NK-92 (cell line): ENCODE results near the gene NUP133.
"Not testable (repeated sequence)": the region's sequence is repeated elsewhere in the genome, so short reads cannot be mapped to it uniquely, and the experiment has no call there.

ENCODE experiments used
- DNase-seq: peaks from one replicate; lab custom pipeline; 2025; ENCODE audit not compliant: unreplicated experiment; lab: John Stamatoyannopoulos, UW

The NUP133 gene

DNA sequence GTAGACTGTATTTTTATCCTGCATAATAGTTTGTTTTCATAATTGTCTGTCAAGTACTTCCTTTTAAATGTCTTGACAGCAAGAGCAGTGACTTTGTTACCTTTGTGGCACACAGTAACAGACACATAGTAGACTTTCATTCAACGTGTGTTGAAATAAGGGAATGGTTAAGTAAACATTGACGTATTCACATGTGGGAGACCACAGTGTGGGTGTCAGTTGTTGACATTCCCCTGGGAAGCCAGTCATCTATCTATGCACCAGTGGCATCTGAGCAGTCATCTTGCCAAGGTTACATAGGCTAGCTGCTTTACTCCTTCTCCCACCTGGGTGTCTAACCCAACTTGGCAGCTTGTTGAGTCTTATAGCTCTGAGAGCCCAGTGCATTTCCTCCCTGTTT, 1.4 kb upstream of the NUP133 start:
- no peak for DNase-seq

DNA sequence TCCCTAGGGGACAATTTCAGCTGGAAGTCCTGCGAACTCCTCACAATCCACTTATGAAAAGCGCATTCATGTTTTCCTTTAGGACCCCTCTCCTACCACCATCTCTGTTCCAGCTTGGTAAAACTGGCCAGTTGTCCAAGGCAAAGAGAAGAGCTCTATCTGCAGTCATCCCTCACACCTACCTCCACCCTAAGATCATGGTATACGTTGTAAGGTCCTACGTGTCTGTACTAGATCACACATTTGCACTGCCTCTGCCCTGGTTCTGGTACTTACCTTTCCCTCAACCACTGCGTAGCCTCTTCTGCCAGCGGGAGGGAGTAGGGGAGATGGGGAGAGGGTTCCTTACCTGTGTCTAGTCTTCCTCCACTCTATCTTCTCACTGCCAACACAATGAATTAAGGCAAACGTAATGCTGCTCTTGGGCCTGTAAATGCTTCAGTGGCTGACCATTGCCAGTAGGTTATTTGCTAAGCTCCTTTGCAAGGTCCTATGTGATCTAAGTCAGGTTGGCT, 739 bp upstream of the NUP133 start:
- DNase-seq: no peak

DNA sequence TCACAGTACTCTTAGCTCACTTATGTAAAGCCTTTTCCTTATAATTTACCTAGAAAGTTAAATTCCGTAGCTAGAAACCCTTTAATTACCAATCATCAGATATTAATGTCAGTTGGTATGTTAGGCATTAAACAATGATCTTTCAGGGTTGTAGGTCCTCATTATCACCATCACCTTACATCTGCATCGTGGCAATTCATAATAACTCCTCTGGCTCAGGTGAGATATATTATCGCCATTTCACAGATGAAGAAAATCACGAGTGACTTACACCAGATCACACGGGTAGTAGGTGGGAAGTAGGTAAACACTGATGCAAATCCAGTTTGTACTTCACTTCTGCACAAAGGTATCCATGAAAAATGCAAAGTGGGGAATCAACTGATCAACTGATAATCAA, 639 bp downstream of the NUP133 start:
- no peak for DNase-seq

DNA sequence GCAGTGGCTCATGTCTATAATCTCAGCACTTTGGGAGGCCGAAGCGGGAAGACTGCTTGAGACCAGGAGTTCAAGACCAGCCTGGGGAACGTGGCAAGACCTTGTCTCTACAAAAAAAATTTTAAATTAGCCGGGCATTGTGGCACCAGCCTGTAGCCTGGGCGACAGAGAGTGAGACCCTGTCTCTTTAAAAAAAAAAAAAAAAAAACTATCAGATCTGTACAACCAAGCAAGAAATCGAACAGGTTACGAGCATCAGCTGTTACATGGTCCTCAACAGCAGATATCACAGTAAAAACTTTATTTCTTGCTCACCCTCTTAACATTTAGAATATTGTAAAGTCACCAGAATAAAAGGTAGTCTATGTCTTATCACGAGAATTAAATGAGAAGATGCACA, 1.5 kb downstream of the NUP133 start:
- DNase-seq: no peak

DNA sequence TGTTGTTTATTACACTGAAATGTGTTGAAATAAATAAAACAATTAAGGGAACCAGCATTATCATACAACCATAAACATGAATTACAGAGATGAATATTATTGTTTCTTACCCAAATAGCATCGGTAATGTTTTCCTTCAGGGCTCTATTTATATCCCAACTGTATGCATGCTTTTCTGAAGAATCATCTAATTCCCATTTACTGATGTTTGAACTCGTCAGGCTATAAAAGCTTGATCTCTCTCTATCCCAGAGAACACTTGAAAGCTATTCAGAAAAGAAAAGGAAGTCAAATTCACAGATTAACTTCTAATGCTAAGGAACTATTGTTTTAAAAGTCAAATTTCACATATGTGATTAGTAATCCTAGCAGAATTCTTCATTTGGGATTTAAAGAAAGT, 12.4 kb downstream of the NUP133 start:
- no peak for DNase-seq

DNA sequence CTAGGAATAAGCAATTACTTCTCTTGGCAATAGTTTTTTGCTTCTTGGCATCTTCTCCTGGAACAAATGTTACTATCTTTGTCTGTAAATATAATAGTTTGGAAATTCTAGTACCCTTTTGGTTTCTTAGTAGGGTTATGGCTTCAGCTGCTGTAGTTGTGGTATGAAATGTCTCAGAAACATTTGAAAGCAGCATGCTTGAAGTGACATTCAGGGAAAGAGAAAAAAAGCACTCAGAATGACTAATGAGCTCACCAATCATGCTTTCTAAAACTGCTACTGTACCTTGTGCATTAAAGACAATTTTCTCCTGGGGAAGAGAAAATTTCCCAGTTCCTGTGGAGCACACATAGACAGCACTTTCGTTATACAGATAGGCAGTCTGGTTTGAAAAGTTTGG, 21.0 kb downstream of the NUP133 start:
- no peak for DNase-seq

DNA sequence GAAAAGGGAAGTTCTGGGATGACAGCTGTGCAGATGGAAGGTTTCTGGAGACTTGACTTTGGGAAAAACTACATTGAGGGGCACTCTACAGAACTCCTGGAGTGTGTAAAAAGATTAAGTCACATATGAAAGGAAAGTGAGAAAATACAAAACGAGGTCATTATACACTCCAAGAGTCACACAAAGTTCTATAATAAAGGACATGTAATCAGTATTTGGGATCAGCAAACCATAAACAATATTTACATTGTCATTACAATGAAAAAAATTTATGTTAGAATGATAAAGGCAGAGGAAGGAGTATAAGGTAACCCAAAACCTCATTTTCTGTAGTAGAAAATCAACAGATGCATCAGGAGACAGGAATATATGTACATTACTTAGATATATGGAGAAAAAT, 22.8 kb downstream of the NUP133 start:
- DNase-seq: no peak

DNA sequence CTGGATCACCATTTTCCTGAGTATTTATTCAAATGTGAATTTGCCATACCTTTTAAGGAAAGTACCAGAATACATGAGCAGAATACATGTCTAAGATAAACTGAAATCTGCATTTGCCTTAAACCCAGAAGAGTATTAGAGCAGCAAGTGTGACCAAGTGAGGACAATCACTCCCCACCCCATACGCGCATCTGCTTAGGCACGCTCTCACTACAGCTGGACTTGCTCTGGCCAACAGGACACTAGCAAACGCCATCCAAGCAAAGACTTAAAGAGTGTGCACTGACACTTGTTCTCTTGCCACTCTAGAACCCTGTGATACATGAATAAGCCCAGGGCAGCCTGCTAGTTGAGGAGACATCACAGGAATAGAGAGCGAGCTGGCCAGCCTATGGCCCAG, 25.6 kb downstream of the NUP133 start:
- no peak for DNase-seq

DNA sequence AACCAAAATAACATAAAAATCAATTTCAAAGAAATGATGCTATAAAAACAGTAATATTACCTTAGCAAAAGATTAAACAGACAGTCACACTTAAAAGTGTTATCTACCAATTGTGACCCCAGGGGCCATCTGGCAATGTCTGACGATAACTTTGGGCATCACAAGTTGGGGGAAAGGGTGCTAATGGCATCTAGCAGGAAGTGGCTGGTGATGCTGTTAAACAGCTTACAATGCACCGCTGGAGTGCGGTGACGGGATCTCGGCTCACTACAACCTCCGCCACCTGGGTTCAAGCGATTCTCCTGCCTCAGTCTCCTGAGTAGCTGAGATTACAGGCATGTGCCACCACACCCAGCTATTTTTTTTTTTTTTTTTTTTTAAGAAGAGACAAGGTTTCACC, 27.6 kb downstream of the NUP133 start:
- no peak for DNase-seq

DNA sequence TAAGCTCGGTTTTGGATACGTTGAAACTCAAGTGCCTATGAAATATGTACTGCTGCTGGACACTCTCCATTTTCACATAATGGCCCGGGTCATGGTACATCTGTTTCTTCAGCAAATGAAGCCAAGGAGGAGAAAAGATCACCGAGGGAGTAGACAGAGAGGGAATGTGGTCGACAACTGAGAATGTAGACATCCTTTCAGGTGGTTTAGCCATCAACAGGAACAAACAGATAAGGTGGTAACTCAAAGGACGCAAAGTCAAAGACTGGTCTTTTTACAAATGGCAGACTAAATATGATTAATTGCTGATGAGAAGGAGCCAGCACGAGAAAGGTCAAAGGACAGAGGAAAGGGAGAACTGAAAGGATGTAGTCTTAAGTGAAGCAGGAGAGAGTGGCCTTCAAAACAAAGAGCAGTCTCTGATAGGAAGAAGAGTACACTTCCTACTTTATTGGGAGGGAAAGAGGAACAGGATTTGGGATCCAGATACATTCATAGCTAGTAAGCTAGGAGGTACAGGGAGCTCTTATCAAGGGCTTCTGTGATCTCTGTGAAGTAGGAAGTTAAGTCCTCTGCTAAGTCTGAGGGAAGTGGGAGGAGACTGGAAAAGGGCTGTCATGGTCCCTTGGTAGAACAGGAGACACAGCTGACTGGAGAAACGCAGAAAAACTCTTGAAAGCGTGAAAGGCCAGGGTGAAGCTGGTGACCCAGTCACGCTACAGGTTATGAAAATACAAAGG, 28.3 kb downstream of the NUP133 start:
- DNase-seq: no peak

DNA sequence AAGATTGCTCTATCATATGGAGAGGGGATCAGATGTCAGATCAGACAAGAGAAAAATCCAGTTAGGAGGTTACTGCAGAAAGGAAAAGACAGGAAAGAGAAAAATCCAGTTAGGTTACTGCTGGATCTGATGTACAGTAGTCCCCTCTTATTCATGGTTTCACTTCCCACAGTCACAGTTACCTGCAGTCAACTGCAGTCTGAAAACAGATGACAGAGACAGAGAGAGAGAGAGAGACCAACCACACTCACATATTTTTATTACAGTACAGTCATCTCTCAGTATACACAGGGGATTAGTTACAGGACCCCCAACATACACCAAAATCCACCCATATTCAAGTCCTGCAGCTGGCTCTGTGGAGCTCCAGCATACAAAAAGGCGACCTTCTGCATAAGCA, 29.3 kb downstream of the NUP133 start:
- no peak for DNase-seq

DNA sequence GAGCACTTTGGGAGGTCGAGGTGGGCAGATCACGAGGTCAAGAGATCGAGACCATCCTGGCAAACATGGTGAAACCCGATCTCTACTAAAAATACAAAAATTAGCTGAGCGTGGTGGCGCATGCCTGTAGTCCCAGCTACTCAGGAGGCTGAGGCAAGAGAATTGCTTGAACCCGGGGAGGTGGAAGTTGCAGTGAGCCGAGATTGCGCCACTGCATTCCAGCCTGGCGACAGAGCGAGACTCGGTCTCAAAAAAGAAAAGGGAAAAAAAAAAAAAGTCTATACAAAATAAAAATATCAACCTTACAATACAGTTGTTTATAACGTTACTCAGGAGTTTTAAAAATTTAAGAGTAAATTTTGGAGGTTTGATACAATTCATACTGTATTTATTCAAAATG, 32.3 kb downstream of the NUP133 start:
- DNase-seq: not testable (repeated sequence)

DNA sequence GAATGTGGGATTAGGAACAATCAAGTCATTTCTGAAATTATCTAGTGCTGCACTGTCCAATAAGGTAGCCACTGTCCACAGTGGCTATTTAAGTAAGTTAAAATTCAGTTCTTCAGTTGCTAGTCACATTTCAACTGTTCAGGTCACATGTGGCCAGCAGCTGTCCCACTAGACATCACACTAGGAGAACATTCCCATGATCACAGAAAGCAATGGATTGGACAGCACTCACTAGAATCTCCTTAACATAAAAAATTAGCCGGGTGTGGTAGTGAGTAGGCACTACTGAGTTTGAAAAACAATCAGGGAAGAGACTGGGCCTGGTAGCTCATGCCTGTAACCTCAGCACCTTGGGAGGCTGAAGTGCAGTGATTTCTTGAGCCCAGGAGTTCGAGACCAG, 33.6 kb downstream of the NUP133 start:
- DNase-seq: no peak

DNA sequence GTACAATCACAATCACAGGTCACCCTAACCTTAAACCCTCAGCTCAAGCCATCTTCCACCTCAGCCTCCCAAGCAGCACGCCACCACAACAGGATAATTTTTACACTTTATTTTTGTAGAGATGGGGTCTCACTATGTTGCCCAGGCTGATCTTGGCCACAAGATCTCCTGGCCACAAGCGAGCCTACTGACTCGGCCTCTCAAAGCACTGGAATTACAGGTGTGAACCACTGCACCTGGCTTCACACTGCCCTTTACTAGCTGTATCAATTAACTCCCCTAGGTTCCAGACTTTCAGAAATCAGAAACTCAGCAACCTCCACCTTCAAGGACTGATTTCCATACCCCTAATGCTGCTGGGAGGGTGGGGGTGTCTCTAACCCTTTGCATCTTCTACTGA, 37.0 kb downstream of the NUP133 start:
- DNase-seq: no peak

DNA sequence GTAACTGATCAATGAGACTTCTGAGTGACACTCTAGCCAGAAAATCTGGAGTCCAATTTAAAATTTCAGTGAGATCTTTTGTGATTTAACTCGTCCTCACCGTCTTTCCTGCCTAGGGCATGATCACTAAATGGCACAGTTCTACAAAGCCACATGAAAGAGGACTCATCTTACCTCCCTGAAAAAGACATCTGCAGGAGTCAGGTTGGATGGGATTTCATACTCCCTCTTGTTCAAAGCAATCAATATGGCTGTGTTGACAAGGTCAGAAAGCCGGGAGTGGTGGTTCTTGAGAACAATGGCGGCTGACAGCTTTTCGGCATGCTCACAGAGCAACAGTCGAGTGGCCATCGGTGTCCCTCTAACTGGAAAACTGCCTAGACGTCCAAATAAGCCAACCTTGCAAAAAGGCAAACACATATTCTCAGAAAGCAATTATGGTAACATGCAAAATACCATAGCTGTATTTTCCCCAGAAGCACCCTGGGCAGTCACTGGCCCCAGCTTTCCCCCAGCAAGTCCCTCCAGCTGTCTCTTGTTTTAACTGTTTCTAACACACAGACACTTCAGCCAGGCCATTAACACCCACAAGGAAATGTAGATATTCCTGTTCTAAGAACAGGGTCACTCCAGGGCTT, 37.6 kb downstream of the NUP133 start:
- DNase-seq: no peak

DNA sequence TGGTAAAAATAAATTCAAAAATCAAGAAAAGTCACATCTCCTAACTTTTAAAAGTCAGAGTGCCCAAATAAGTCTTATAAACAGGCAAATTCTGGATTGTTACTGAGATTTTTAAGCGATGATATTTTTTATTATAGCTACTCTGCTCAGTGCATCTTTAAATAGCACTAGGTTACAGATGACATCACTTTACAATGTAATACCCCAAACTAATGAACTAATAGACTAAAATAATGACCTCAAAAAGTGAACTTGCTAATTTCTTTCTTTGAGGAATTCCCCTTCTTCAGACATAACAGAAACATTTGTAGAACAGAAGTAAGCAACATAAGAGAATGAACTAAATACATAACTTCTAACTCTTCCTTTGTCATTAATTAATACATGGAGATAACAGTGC, 41.3 kb downstream of the NUP133 start:
- no peak for DNase-seq

DNA sequence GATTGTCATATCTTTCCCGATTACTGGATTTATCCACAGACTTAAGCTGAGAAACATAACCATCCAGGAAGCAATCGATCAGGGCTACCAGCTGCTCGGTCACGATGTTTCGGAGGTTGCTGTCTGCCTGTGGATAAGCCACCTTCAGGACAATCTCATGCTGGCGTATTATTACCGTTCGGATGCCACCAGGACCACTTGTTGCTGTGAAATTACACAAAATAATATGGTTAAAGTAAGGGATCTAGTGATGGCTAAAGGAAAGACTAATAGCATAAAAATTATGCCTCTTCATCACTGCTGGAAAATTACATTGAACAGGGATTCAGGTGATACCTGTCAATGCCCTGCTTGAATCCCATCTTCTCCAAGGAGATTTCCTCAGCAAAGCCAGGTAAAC, 43.5 kb downstream of the NUP133 start:
- no peak for DNase-seq

DNA sequence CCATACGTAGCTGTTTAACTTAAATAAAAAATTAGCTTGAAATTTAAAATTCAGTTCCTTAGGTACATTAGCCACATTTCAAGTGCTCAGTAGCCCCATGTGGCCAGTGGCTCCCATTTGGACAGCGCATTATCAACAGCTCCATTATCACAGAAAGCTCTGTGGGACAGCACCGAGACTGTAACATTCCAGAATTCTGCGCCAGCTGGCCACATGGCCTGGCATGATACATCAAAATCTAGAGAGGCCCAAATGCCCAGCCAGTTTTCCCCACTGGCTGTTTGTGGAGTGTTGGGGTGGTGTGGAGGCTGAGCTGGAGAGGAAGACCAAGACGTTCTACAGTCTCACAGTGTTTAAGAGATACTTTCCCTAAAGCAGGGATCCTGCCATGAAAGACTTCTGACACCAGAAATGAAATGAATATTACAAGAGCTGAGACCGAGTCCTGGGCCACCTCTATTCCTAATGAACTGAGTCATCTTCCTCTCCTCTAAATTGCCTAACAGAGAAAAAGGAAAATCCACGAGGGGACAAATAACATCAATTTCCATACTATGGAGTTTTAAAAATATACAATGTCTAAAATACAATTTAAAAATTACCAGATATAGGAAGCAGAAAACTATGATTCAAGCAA, 47.0 kb downstream of the NUP133 start:
- no peak for DNase-seq

DNA sequence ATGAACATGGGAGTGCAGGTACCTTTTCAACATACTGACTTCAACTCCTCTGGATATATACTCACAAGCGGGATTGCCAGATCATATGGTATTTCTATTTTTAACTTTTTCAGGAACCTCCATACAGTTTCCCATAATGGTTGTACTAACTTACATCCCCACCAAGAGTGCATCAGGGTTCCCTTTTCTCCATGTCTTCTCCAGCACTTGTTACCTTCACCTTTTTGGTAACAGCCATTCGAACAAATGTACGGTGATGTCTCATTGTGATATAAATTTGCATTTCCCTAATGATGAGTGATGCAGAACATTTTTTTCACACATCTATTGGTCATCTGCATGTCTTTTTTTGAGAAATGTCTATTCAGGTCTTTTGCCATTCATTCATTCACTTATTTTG, 48.3 kb downstream of the NUP133 start:
- no peak for DNase-seq

DNA sequence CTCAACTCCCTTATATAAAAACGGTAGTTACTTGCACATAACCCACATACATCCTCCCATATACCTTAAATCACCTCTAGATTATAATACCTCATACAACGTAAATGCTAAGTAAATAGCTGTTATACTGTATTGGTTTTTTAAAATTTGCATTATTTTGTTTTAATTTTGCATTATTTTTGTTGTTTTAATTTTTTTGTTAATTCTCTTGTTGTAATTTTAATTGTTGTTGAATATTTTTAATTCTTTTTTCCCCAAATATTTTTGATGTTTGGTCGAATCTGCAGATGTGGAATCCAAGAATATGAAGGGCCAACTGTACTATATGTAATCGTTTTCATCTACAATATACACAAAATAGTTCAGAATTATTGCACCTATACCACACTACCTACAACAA, 50.7 kb downstream of the NUP133 start:
- DNase-seq: no peak

DNA sequence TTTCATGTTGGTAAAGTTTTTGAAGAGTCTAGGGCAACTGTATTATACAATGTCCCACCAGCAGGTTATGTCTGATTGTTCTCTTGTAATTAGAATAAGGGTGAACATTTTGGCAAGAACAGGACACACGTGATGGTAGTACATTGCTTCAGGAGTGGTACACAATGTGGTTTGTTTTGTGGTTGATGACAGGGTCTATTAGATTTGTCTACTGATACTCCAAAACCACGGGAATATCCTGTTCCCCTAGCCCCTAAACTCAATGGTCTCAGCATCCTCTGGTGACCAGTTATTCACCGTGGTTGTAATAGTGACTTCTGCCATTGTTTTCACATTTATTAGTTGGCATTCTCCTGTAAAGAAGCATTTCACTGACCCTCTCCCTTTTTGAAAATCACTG, 52.1 kb downstream of the NUP133 start:
- DNase-seq: no peak

DNA sequence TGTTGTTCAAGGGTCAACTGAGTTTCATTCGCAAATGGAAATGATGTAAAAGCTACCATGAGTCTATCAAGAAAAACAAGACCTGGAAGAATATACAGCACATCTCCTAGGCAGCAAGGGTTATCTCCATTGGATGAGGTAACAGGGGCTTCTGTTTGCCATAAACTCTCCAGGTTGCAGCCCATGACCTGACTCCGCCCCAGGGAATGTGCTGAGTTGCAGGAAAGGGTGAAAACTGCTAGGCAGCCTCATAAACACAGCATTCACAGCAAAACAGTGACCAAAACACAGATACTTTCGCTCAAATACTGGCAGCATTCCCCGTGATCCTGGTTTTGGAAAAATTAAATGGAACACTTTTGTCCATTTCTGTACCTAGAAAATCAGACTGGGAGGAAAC, 54.1 kb downstream of the NUP133 start:
- DNase-seq: no peak
